Activated CD8-positive, alpha-beta memory T cell treated with anti-CD3 and anti-CD28 coated beads for 48 hours (primary cell): ENCODE data around the gene RAB5B.
"Not testable (repeated sequence)": the region's sequence is repeated elsewhere in the genome, so short reads cannot be mapped to it uniquely, and the experiment has no call there.

ENCODE experiments used
- DNase-seq, 3 experiments: peaks; one replicate each; pipeline ENCODE4 v3.0.0-alpha.2; 2020; ENCODE audit warnings: low read depth in 2 of 3, low spot score in 2 of 3

The RAB5B gene

GRCh38 chr12:55982319-55982936, 8.6 kb downstream of the RAB5B start:
- DNase-seq = no peak

GRCh38 chr12:55983232-55983842, 9.5 kb downstream of the RAB5B start:
- DNase-seq = no peak

GRCh38 chr12:55984861-55985260, 11.0 kb downstream of the RAB5B start:
- DNase-seq = no peak

GRCh38 chr12:55985341-55985740, 11.5 kb downstream of the RAB5B start:
- DNase-seq = no peak

- not testable (repeated sequence) for DNase-seq
Measured at GRCh38 chr12:55985976-55986375, 12.1 kb downstream of the RAB5B start.

GRCh38 chr12:55991110-55991509, 17.2 kb downstream of the RAB5B start:
- DNase-seq = no peak

GRCh38 chr12:55993230-55993853, 19.5 kb downstream of the RAB5B start:
- no peak for DNase-seq

- DNase-seq = no peak
Measured at GRCh38 chr12:55995366-55995765, 21.5 kb downstream of the RAB5B start.

GRCh38 chr12:55996201-55996714, 22.4 kb downstream of the RAB5B start:
- DNase-seq = peak in 2 of 3 experiments; percentile 30 to 40

- DNase-seq = no peak
Measured at GRCh38 chr12:55996715-55997534, 23.0 kb downstream of the RAB5B start, which contains the start of gene SUOX. Gene SUOX (plus strand): TSS chr12:55997276. CDS start chr12:56002222, 4,946 bp downstream.

GRCh38 chr12:55997535-55997859, 23.6 kb downstream of the RAB5B start:
- no peak for DNase-seq

- not testable (repeated sequence) for DNase-seq
Measured at GRCh38 chr12:55999522-55999921, 25.6 kb downstream of the RAB5B start.

- not testable (repeated sequence) for DNase-seq
Measured at GRCh38 chr12:55999999-56000540, 26.2 kb downstream of the RAB5B start.

GRCh38 chr12:56001487-56002100, 27.7 kb downstream of the RAB5B start:
- DNase-seq = no peak

GRCh38 chr12:56003376-56003775, 29.5 kb downstream of the RAB5B start:
- not testable (repeated sequence) for DNase-seq

GRCh38 chr12:56004211-56004610, 30.3 kb downstream of the RAB5B start:
- no peak for DNase-seq

- DNase-seq = peak in 1 of 3 experiments; percentile 37
Measured at GRCh38 chr12:56007564-56008559, 34.0 kb downstream of the RAB5B start.

- no peak for DNase-seq
Measured at GRCh38 chr12:56010111-56010570, 36.3 kb downstream of the RAB5B start.

GRCh38 chr12:56011509-56012090, 37.7 kb downstream of the RAB5B start:
- DNase-seq = no peak
